Measurements from ENCODE around the gene FOXD3. TPM values are rescaled to one million over a fixed set of nuclear protein-coding genes. Genes with fewer than 3 reads are reported as not detected.

The FOXD3 gene
- total and polyA plus RNA-seq, 4 donors: under 0.01 to 0.05 TPM; not detected in 2

DNA sequence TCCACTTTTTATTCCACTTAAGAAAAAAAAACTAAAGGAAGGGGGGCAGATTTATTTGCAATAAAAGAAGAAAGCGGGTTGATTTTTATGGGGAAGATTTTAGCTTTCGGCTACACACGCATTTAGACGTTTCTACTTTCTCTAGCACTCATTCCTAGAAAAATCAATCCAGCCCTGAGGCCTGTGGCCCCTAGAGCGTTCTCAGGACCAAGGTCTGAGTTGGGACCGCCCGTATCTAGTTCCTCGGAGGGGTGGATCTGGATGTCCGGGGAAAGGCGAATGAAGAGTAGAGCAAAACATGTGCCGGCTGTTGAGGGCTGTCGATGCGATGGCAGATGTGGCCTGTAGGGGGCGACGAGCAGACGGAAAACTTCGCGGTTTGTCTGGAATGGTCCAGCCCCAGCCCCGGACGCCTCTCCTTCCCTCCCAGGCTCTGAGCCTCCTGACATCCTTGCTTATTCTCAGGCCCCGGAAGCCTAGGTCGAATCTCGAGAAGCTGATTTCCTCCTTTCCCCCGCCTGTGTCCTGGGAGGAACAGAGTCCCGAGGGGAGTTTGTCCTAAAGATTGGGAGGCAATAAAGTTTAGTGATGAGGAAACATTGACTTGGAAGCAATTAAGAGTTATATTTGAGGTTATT, 5.2 kb downstream of the FOXD3 start:
- peaks cover 9 to 38% (median 25%) of the 10 kb centered on the region in 4 donors for H3K27me3 ChIP-seq (ENCODE audit: control insufficient read depth in 4 of 4, insufficient read depth in 4 of 4, low read length in 3 of 4)
- WGBS: 7% methylated on average over 25 of the region's 25 CpGs
- DNase-seq (ENCODE audit: low spot score): peak; percentile 76
- peaks cover 0 to 21% (median 14%) of the 10 kb centered on the region in 4 donors for H3K4me1 ChIP-seq (ENCODE audit: control insufficient read depth in 4 of 4, insufficient read depth in 4 of 4, low read length in 3 of 4)
- no peak overlapping the region for H3K9ac ChIP-seq (ENCODE audit: low read depth in 1 of 2, low read length in 2 of 2)
- no peak overlapping the region for H3K4me3 ChIP-seq (ENCODE audit: low read depth in 1 of 3, low read length in 3 of 3)
- TF ChIP-seq RAD21 (IDR thresholded peaks at IDR 0.05): peak; percentile 69 to 79
- no peak for TF ChIP-seq HNF4G (IDR thresholded peaks at IDR 0.05)
- no peak for TF ChIP-seq SP1 (IDR thresholded peaks at IDR 0.05)
- TF ChIP-seq, protein P1, sequence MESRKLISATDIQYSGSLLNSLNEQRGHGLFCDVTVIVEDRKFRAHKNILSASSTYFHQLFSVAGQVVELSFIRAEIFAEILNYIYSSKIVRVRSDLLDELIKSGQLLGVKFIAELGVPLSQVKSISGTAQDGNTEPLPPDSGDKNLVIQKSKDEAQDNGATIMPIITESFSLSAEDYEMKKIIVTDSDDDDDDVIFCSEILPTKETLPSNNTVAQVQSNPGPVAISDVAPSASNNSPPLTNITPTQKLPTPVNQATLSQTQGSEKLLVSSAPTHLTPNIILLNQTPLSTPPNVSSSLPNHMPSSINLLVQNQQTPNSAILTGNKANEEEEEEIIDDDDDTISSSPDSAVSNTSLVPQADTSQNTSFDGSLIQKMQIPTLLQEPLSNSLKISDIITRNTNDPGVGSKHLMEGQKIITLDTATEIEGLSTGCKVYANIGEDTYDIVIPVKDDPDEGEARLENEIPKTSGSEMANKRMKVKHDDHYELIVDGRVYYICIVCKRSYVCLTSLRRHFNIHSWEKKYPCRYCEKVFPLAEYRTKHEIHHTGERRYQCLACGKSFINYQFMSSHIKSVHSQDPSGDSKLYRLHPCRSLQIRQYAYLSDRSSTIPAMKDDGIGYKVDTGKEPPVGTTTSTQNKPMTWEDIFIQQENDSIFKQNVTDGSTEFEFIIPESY (IDR thresholded peaks at IDR 0.05): no peak
- TF ChIP-seq, protein P2, sequence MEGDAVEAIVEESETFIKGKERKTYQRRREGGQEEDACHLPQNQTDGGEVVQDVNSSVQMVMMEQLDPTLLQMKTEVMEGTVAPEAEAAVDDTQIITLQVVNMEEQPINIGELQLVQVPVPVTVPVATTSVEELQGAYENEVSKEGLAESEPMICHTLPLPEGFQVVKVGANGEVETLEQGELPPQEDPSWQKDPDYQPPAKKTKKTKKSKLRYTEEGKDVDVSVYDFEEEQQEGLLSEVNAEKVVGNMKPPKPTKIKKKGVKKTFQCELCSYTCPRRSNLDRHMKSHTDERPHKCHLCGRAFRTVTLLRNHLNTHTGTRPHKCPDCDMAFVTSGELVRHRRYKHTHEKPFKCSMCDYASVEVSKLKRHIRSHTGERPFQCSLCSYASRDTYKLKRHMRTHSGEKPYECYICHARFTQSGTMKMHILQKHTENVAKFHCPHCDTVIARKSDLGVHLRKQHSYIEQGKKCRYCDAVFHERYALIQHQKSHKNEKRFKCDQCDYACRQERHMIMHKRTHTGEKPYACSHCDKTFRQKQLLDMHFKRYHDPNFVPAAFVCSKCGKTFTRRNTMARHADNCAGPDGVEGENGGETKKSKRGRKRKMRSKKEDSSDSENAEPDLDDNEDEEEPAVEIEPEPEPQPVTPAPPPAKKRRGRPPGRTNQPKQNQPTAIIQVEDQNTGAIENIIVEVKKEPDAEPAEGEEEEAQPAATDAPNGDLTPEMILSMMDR (IDR thresholded peaks at IDR 0.05; ENCODE audit: low read depth, low read length, missing input control): peak; percentile 82
- no peak for TF ChIP-seq GABPA (IDR thresholded peaks at IDR 0.05 in 1 of 2, conservative IDR thresholded peaks at IDR 0.05 in 1 of 2)
- no peak overlapping the region for H3K27ac ChIP-seq (ENCODE audit: low read depth in 1 of 2, low read length in 2 of 2)
- H3K9me3 ChIP-seq (ENCODE audit: control insufficient read depth in 4 of 4, low read length in 3 of 4): peaks cover 0 to 13% (median 1%) of the 10 kb centered on the region in 4 donors
- H3K36me3 ChIP-seq (ENCODE audit: control insufficient read depth in 4 of 4, insufficient read depth in 3 of 4, low read depth in 1 of 4, low read length in 3 of 4): no peaks in the 10 kb centered on the region

DNA sequence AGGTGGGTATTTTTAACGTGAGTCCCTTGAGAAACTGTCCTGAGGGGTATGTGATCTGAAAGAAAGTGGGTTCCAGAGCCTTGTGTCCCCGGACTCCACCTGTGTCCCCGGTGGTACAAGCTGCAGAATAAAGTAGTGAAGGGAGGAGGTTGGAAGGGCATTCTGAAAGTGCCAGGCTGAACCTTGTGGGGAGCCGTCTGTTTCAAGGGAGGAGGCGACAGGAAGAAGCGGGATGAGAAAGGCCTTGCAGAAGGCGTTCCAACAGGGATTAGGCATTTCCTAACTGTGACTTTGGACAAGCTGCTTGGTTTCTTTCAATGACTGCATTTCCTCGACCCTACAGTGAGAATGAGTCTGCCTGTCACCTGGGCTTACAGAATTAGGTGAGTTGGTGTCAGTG, 5.8 kb downstream of the FOXD3 start:
- TF ChIP-seq FOXA2 (IDR thresholded peaks at IDR 0.05): no peak
- TF ChIP-seq RAD21 (IDR thresholded peaks at IDR 0.05): no peak
- TF ChIP-seq, protein P3, sequence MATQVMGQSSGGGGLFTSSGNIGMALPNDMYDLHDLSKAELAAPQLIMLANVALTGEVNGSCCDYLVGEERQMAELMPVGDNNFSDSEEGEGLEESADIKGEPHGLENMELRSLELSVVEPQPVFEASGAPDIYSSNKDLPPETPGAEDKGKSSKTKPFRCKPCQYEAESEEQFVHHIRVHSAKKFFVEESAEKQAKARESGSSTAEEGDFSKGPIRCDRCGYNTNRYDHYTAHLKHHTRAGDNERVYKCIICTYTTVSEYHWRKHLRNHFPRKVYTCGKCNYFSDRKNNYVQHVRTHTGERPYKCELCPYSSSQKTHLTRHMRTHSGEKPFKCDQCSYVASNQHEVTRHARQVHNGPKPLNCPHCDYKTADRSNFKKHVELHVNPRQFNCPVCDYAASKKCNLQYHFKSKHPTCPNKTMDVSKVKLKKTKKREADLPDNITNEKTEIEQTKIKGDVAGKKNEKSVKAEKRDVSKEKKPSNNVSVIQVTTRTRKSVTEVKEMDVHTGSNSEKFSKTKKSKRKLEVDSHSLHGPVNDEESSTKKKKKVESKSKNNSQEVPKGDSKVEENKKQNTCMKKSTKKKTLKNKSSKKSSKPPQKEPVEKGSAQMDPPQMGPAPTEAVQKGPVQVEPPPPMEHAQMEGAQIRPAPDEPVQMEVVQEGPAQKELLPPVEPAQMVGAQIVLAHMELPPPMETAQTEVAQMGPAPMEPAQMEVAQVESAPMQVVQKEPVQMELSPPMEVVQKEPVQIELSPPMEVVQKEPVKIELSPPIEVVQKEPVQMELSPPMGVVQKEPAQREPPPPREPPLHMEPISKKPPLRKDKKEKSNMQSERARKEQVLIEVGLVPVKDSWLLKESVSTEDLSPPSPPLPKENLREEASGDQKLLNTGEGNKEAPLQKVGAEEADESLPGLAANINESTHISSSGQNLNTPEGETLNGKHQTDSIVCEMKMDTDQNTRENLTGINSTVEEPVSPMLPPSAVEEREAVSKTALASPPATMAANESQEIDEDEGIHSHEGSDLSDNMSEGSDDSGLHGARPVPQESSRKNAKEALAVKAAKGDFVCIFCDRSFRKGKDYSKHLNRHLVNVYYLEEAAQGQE (IDR thresholded peaks at IDR 0.05): no peak
- TF ChIP-seq JUND (IDR thresholded peaks at IDR 0.05): no peak
- no peak for TF ChIP-seq HNF4G (IDR thresholded peaks at IDR 0.05)
- TF ChIP-seq, protein P4, sequence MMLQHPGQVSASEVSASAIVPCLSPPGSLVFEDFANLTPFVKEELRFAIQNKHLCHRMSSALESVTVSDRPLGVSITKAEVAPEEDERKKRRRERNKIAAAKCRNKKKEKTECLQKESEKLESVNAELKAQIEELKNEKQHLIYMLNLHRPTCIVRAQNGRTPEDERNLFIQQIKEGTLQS (IDR thresholded peaks at IDR 0.05): no peak
- TF ChIP-seq GABPA (IDR thresholded peaks at IDR 0.05 in 1 of 2, conservative IDR thresholded peaks at IDR 0.05 in 1 of 2): no peak
- no peak for TF ChIP-seq HNF4A (conservative IDR thresholded peaks at IDR 0.05)
- TF ChIP-seq, protein P2 (IDR thresholded peaks at IDR 0.05; ENCODE audit: low read depth, low read length, missing input control): no peak
- TF ChIP-seq YY1 (IDR thresholded peaks at IDR 0.05): no peak
- TF ChIP-seq SP1 (IDR thresholded peaks at IDR 0.05): no peak
- TF ChIP-seq, protein P5, sequence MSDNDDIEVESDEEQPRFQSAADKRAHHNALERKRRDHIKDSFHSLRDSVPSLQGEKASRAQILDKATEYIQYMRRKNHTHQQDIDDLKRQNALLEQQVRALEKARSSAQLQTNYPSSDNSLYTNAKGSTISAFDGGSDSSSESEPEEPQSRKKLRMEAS (IDR thresholded peaks at IDR 0.05): no peak
- TF ChIP-seq, protein P1 (IDR thresholded peaks at IDR 0.05): no peak
- TF ChIP-seq RXRA (IDR thresholded peaks at IDR 0.05): no peak
- TF ChIP-seq FOXA1 (IDR thresholded peaks at IDR 0.05): no peak
- TF ChIP-seq TAF1 (conservative IDR thresholded peaks at IDR 0.05): no peak
- TF ChIP-seq EGR1 (IDR thresholded peaks at IDR 0.05; ENCODE audit: low read depth in 2 of 2): no peak
- no peak for TF ChIP-seq NR2F2 (IDR thresholded peaks at IDR 0.05)
- no peak overlapping the region for H3K4me3 ChIP-seq (ENCODE audit: low read depth in 1 of 3, low read length in 3 of 3)
- H3K4me1 ChIP-seq (ENCODE audit: control insufficient read depth in 4 of 4, insufficient read depth in 4 of 4, low read length in 3 of 4): peaks cover 0 to 16% (median 10%) of the 10 kb centered on the region in 4 donors
- no peak overlapping the region for H3K9ac ChIP-seq (ENCODE audit: low read depth in 1 of 2, low read length in 2 of 2)
- no peak for DNase-seq (ENCODE audit: low spot score)
- H3K9me3 ChIP-seq (ENCODE audit: control insufficient read depth in 4 of 4, low read length in 3 of 4): peaks cover 0 to 10% (median 1%) of the 10 kb centered on the region in 4 donors
- no peak overlapping the region for H3K27ac ChIP-seq (ENCODE audit: low read depth in 1 of 2, low read length in 2 of 2)
- WGBS: 53% methylated on average over 8 of the region's 8 CpGs
- peaks cover 5 to 43% (median 28%) of the 10 kb centered on the region in 4 donors for H3K27me3 ChIP-seq (ENCODE audit: control insufficient read depth in 4 of 4, insufficient read depth in 4 of 4, low read length in 3 of 4)
- H3K36me3 ChIP-seq (ENCODE audit: control insufficient read depth in 4 of 4, insufficient read depth in 3 of 4, low read depth in 1 of 4, low read length in 3 of 4): no peaks in the 10 kb centered on the region
